Astrocyte (in vitro differentiated cells and primary cell): ENCODE results near the gene EME1.

Experiments used
- CTCF ChIP-seq: IDR thresholded peaks from 2 replicates; pipeline ENCODE4 v1.5.1; 2011; ENCODE audit warnings: low read depth, mild to moderate bottlenecking, inconsistent platforms, low read length, moderate library complexity; ENCODE audit not compliant: insufficient read depth
- EZH2 ChIP-seq: IDR thresholded peaks from 2 replicates; pipeline ENCODE4 v1.6.1; 2012; ENCODE audit warnings: mild to moderate bottlenecking, low read length, inconsistent platforms; ENCODE audit not compliant: insufficient read depth

GRCh38 chr17:50389534-50389933 is 16.5 kb downstream of the EME1 start:
- TF ChIP-seq CTCF, result no peak
- no peak for TF ChIP-seq EZH2
